ENCODE results near the gene LGMN. TPM values are rescaled to one million over a fixed set of nuclear protein-coding genes. Genes with fewer than 3 reads are reported as not detected.
A peak's percentile ranks its signal among the peaks of the same experiment; 100 is the strongest.
"Not testable (repeated sequence)": the region's sequence is repeated elsewhere in the genome, so short reads cannot be mapped to it uniquely, and the experiment has no call there.

Gene LGMN
- total and polyA plus RNA-seq, 12 donors = 82.2 to 211 (median 103) TPM

DNA sequence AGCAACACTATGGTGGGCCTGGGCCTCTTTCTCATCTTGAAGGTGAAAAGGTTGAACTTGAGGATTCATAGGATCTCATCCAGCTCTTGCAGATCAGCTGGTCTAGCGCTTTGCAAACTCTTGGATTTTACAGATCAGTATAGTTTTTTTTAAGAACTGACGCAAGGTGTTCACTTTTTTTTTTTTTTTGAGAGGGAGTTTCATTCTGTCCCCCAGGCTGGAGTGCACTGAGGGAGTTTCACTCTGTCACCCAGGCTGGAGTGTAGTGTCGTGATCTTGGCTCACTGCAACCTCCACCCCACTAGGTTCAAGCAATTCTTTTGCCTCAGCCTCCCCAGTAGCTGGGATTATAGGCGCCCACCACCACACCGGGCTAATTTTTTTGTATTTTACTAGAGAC is 20.4 kb upstream of the LGMN start:
- H3K9me3 ChIP-seq = no peaks in the 10 kb centered on the region
- no peak for TF ChIP-seq CTCF (IDR thresholded peaks at IDR 0.05)
- WGBS, 2 donors = 90 to 94% methylated on average over 5 of the region's 5 CpGs
- ATAC-seq (no peak), DNase-seq (no peak)
- no peaks in the 10 kb centered on the region for H3K27me3 ChIP-seq
- H3K36me3 ChIP-seq = no peaks in the 10 kb centered on the region
- intact Hi-C loops (cut with DNase I) = no loop called here
- H3K27ac ChIP-seq = peak overlapping the region in 2 of 10 donors; percentile 1 to 73
- H3K4me3 ChIP-seq = no peak overlapping the region
- peaks cover 0 to 23% (median 0%) of the 10 kb centered on the region in 9 donors for H3K4me1 ChIP-seq

DNA sequence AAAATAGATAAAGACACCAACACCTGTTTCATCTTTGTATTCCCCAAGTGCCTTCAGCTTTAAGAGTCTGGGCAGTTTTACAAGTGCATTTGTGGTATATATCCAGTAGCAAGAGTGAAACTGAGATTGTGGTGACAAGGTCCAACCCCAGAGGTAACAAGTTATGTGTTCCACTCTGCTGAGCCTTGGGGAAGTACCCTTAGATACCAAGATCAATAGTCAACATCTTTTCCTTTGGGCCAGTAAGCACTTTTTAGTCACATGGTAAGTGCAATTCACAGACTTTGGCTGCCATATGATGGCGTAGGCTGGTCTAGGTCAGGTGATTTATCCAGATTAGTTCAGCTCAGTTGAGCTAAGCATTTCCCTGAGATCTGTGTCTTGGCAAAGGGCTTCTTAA is 19.8 kb upstream of the LGMN start:
- Histone ChIP-seq H3K4me1 (peaks cover 0 to 23% (median 0%) of the 10 kb centered on the region in 9 donors), H3K27ac (peak overlapping the region in 1 of 10 donors; percentile 73)
- intact Hi-C loops (cut with DNase I); DNase-seq; H3K27me3 ChIP-seq; H3K9me3 ChIP-seq; H3K4me3 ChIP-seq; H3K36me3 ChIP-seq: not testable (repeated sequence)
- WGBS, 2 donors = 26 to 48% methylated on average over 1 of the region's 1 CpG
- peak in 7 of 8 donors; percentile 33 to 78 (median 66) for ATAC-seq

DNA sequence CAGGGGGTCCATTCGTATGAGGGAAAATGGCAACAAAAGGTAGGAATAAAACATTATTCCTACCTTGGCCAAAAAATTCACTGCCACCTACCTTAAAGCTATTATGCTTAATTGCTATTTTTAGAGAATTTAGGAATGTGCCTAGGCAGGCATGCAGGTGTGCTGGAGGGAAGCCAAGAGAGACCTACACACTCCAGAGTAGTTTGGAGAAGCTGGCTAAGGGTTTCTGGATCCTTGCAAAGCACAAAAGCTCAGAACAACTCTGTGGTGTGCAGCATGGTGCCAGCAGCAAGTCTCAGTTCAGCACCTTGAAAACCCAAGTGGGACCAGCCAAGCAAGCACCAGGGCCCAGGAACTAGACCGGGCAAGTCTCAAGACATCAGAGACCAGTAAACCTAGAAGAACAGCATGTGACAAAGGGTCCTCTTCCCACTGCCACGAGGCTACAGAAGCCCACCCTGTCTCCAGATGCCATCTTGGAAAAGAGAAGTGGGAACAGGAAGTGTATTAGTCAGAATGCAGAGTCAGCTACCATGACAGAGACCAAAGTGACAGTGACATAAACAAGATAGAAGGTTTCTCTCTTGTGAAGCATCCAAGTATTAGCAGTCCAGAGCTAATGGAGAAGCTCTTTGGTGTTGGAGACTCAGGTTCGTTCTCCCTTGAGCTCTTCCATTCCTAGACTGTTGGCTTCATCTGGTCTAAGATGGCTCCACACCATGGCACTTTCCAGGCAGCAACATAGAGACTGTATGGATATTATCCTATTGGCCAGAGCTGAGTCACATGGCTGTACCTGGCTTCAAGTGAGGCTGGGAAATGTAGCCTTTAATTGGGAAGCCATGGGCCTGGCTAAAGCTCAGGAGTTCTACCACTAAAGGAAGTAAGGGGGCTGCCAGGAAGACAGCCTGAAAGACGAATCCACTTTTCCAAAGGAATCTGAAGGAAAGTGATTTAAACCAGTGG is 15.5 kb upstream of the LGMN start:
- Histone ChIP-seq H3K27ac (peak overlapping the region in 1 of 10 donors; percentile 42), H3K4me1 (peaks cover 0 to 11% (median 0%) of the 10 kb centered on the region in 9 donors)
- H3K4me3 ChIP-seq; H3K36me3 ChIP-seq; H3K27me3 ChIP-seq; DNase-seq; intact Hi-C loops (cut with DNase I); H3K9me3 ChIP-seq: not testable (repeated sequence)
- peak in 4 of 8 donors; percentile 43 to 63 (median 51) for ATAC-seq
- WGBS, 2 donors = 61 to 71% methylated on average over 2 to 3 of the region's 5 CpGs

DNA sequence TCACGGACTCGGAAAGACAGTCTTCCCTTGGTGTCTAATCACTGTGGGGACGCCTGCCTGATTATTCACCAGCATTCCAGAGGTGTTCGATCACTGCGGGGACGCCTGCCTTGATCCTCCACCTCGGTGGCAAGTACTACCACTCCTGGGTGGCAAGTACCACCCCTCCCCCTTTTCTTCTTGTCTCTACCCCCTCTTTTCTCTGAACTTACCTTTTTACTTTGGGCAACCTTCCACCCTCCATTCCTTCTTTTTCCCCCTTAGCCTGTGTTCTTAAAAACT is 12.0 kb upstream of the LGMN start:
- H3K4me1 ChIP-seq = peaks cover 0 to 11% (median 0%) of the 10 kb centered on the region in 9 donors
- no peaks in the 10 kb centered on the region for H3K27me3 ChIP-seq
- DNase-seq = no peak
- H3K27ac ChIP-seq = no peak overlapping the region
- no peak for ATAC-seq
- no peaks in the 10 kb centered on the region for H3K9me3 ChIP-seq
- no peak overlapping the region for H3K4me3 ChIP-seq
- no peak for TF ChIP-seq CTCF (IDR thresholded peaks at IDR 0.05)
- intact Hi-C loops (cut with DNase I) = no loop called here
- WGBS, 2 donors = 71 to 78% methylated on average over 7 of the region's 7 CpGs
- no peaks in the 10 kb centered on the region for H3K36me3 ChIP-seq

DNA sequence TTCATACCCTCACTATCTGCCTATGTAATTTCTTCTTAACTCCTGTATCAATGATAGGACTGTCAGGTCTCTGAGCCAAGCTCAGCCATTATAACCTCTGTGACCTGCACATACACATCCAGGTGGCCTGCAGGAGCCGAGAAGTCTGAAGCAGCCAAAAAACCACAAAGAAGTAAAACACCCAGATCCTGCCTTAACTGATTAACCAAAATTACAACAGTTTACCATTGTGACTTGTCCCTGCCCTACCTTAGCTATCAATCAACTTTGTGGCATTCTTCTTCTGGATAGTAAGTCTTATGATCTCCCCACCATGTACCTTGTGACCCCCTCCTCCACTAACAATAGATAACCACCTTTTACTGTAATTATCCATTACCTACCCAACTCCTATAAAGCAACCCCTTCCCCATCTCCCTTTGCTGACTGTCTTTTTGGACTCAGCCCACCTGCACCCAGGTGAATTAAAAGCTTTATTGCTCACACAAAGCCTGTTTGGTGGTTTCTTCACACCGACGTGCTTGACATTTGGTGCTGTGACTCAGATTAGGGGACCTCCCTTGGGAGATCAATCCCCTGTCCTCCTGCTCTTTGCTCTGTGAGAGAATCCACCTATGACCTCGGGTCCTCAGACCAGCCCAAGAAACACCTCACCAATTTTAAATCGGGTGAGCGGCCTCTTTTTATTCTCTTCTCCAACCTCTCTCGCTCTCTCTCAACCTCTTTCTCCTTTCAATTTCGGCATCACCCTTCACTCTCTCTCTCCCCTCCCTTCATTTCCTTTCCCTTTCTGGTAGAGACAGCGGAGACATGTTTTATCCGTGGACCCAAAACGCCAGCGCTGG is 11.5 kb upstream of the LGMN start:
- intact Hi-C loops (cut with DNase I) = no loop called here
- Histone ChIP-seq H3K36me3 (no peaks in the 10 kb centered on the region), H3K27ac (no peak overlapping the region), H3K4me1 (peaks cover 0 to 17% (median 0%) of the 10 kb centered on the region in 9 donors), H3K27me3 (no peaks in the 10 kb centered on the region), H3K9me3 (no peaks in the 10 kb centered on the region), H3K4me3 (no peak overlapping the region)
- DNase-seq = no peak
- ATAC-seq = no peak
- 87 to 89% methylated on average over 12 of the region's 12 CpGs for WGBS, 2 donors
- TF ChIP-seq CTCF (IDR thresholded peaks at IDR 0.05) = no peak

All from heart right ventricle (tissue), 16 donors.